Subcutaneous abdominal adipose tissue (tissue), 5 donors: Measurements from ENCODE around the gene AGL.
A peak's percentile ranks its signal among the peaks of the same experiment; 100 is the strongest.
"Not testable (repeated sequence)": the region's sequence is repeated elsewhere in the genome, so short reads cannot be mapped to it uniquely, and the experiment has no call there.

Experiments
- H3K27ac ChIP-seq: one replicate; pipeline ENCODE4 v1.7.0; 2013; ENCODE audit warnings: low read depth, mild to moderate bottlenecking, inconsistent platforms, low read length, moderate library complexity
- H3K27me3 ChIP-seq, 5 donors: one replicate each; pipeline ENCODE4 v1.7.0; 2013; ENCODE audit warnings: low read length in 5 of 5, inconsistent platforms in 1 of 5; ENCODE audit not compliant: control insufficient read depth in 5 of 5, insufficient read depth in 4 of 5
- H3K36me3 ChIP-seq, 5 donors: one replicate each; pipeline ENCODE4 v1.7.0; 2013; ENCODE audit warnings: low read length in 5 of 5; ENCODE audit not compliant: control insufficient read depth in 5 of 5, insufficient read depth in 5 of 5
- H3K4me1 ChIP-seq, 5 donors: one replicate each; pipeline ENCODE4 v1.7.0; 2013; ENCODE audit warnings: low read length in 5 of 5, mild to moderate bottlenecking in 3 of 5, moderate library complexity in 1 of 5; ENCODE audit not compliant: control insufficient read depth in 5 of 5, insufficient read depth in 5 of 5
- H3K4me3 ChIP-seq, 5 donors: one replicate each; pipeline ENCODE4 v1.7.0; 2013; ENCODE audit warnings: low read length in 5 of 5, low read depth in 1 of 5
- H3K9ac ChIP-seq, 5 donors: one replicate each; pipeline ENCODE4 v1.7.0; 2013; ENCODE audit warnings: low read length in 5 of 5, mild to moderate bottlenecking in 4 of 5, moderate library complexity in 3 of 5
- H3K9me3 ChIP-seq, 5 donors: one replicate each; pipeline ENCODE4 v1.7.0; 2013; ENCODE audit warnings: low read length in 5 of 5; ENCODE audit not compliant: control insufficient read depth in 5 of 5
- donor health status: healthy.
- donor health status: healthy.
- donor health status: healthy.
- donor health status: healthy.
- donor health status: healthy.

Gene AGL

DNA sequence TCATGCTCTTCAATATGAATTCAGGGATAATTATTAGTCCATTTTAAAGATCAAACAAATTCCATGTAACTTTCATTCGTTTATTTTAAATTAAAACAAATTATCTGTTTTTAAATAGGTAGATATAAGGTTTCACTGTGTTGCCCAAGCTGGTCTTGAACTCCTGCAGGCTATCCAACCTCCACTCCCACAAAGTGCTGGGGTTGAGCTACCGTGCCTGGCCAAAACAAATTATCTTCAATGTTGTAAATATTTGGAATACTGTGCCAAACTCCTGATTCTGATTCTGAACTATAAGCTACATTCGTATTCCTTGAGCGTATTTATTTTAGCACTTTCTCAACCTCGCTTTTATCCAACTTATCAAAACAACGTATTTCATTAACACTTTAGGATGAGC is 19.6 kb downstream of the AGL start:
- no peak overlapping the region for H3K9ac ChIP-seq
- H3K9me3 ChIP-seq = no peaks in the 10 kb centered on the region
- no peak overlapping the region for H3K27ac ChIP-seq
- peaks cover 0 to 19% (median 9%) of the 10 kb centered on the region in 5 donors for H3K36me3 ChIP-seq
- H3K4me3 ChIP-seq = no peak overlapping the region
- H3K27me3 ChIP-seq = no peaks in the 10 kb centered on the region
- no peaks in the 10 kb centered on the region for H3K4me1 ChIP-seq

DNA sequence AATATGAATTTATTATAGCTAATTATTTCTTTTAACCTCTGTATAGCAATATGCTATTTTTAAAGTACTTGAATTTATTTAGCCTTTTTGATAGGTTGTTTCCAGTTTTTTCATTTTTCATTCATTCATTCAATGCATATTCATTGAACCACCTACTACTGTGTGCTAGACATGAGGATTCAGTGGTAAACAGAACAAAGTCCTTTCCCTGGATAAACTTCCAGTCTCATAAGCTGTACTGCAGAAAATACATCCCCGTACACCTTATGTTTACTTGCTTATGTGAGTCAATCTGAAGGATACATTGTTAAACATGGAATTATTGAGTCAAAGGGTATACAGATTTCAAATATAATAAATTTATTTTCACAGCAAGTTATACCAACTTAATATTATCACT is 21.9 kb downstream of the AGL start:
- Histone ChIP-seq H3K9me3 (no peaks in the 10 kb centered on the region), H3K36me3 (peaks cover 4 to 29% (median 16%) of the 10 kb centered on the region in 5 donors), H3K27ac (no peak overlapping the region), H3K9ac (no peak overlapping the region), H3K27me3 (no peaks in the 10 kb centered on the region), H3K4me1 (no peaks in the 10 kb centered on the region), H3K4me3 (no peak overlapping the region)

DNA sequence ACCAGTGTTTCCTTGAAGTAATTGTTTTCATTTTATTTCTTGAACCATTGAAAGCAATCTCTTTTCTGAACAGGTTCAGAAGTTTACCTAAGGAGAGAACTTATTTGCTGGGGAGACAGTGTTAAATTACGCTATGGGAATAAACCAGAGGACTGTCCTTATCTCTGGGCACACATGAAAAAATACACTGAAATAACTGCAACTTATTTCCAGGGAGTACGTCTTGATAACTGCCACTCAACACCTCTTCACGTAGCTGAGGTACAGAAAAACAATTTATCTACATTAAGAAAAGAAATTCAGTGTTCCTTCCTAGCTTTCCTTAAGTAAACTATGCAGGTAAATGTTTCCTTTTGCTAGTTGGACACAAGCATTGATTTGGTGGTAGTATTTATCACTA is 27.4 kb downstream of the AGL start:
- Histone ChIP-seq H3K9ac (no peak overlapping the region), H3K27me3 (no peaks in the 10 kb centered on the region), H3K9me3 (no peaks in the 10 kb centered on the region), H3K4me1 (no peaks in the 10 kb centered on the region), H3K27ac (no peak overlapping the region), H3K36me3 (peaks cover 15 to 50% (median 38%) of the 10 kb centered on the region in 5 donors), H3K4me3 (no peak overlapping the region)

DNA sequence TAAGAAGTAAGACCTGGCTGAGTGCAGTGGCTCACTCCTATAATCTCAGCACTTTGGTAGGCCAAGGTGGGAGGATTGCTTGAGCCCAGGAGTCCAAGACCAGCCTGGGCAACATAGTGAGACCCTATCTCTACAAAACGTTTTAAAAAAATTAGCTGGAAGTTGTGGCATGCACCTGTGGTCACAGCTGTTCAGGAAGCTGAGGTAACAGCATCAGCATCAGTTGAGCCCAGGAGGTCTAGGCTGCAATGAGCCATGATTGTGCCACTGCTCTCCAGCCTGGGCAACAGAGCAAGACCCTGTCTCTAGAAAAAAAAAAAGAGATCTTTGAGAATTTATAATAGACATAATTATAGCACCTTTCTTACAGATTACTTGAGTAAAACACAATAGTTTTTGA is 36.0 kb downstream of the AGL start:
- no peak overlapping the region for H3K27ac ChIP-seq
- no peak overlapping the region for H3K4me3 ChIP-seq
- H3K36me3 ChIP-seq = peaks cover 33 to 71% (median 47%) of the 10 kb centered on the region in 5 donors
- no peak overlapping the region for H3K9ac ChIP-seq
- H3K4me1 ChIP-seq = no peaks in the 10 kb centered on the region
- no peaks in the 10 kb centered on the region for H3K27me3 ChIP-seq
- no peaks in the 10 kb centered on the region for H3K9me3 ChIP-seq

GRCh38 chr1:99886841-99887240 is 36.7 kb downstream of the AGL start:
- no peaks in the 10 kb centered on the region for H3K27me3 ChIP-seq
- H3K27ac ChIP-seq = no peak overlapping the region
- no peak overlapping the region for H3K9ac ChIP-seq
- H3K9me3 ChIP-seq = no peaks in the 10 kb centered on the region
- no peak overlapping the region for H3K4me3 ChIP-seq
- no peaks in the 10 kb centered on the region for H3K4me1 ChIP-seq
- peaks cover 36 to 73% (median 44%) of the 10 kb centered on the region in 5 donors for H3K36me3 ChIP-seq

- Histone ChIP-seq H3K36me3 (peaks cover 36 to 69% (median 40%) of the 10 kb centered on the region in 5 donors), H3K4me1 (no peaks in the 10 kb centered on the region), H3K9me3 (no peaks in the 10 kb centered on the region), H3K27me3 (no peaks in the 10 kb centered on the region), H3K27ac (no peak overlapping the region), H3K9ac (no peak overlapping the region), H3K4me3 (no peak overlapping the region)
Measured at GRCh38 chr1:99887890-99888289, 37.7 kb downstream of the AGL start.

GRCh38 chr1:99891997-99892396 is 41.8 kb downstream of the AGL start:
- Histone ChIP-seq H3K4me3 (no peak overlapping the region), H3K9ac (no peak overlapping the region), H3K27me3 (no peaks in the 10 kb centered on the region), H3K4me1 (no peaks in the 10 kb centered on the region), H3K27ac (no peak overlapping the region), H3K36me3 (peaks cover 29 to 68% (median 37%) of the 10 kb centered on the region in 5 donors), H3K9me3 (no peaks in the 10 kb centered on the region)

GRCh38 chr1:99903278-99903677 is 53.1 kb downstream of the AGL start:
- not testable (repeated sequence) for H3K4me1 ChIP-seq, H3K4me3 ChIP-seq, H3K9me3 ChIP-seq, H3K27me3 ChIP-seq, H3K9ac ChIP-seq, H3K27ac ChIP-seq
- H3K36me3 ChIP-seq = peaks cover 17 to 44% (median 29%) of the 10 kb centered on the region in 5 donors

DNA sequence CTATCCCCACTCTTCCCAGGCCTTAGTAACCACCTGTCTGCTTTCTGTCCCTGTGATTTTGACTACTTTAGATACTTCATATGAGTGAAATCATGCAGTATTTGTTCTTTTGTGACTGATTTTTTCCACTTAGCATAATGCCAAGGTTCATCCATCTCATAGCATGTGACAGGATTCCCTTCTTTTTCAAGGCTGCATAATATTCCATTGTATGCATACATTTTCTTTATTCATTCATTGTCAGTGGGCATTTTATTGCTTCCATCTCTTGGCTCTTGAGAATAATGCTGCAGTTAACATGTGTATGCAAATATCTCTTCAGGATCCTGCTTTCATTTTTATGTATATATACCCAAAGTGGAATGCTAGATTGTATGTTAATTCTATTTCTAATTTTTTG is 56.4 kb downstream of the AGL start:
- Histone ChIP-seq H3K27ac (no peak overlapping the region), H3K27me3 (no peaks in the 10 kb centered on the region), H3K36me3 (peaks cover 17 to 46% (median 33%) of the 10 kb centered on the region in 5 donors), H3K4me3 (no peak overlapping the region), H3K9me3 (peaks cover 0 to 5% (median 3%) of the 10 kb centered on the region in 5 donors), H3K4me1 (no peaks in the 10 kb centered on the region), H3K9ac (no peak overlapping the region)

DNA sequence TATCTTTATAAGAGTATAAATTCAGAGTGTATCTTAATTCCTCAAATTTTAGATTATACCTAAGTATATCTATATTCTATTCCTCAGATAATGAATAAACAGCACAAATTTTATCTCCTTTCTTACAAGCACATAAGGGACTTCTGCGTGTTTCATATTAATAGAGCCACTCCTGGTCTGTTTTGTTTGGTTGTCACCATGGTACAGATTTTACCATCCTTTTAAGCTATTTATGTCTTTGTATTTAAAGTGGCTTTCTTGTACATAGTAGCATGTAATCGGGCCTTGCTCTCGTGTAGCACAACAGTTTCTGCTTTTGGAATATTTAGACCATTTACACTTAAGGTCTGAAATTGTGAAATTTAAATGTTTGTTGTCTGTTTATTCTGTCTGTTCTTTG is 67.1 kb downstream of the AGL start:
- Histone ChIP-seq H3K4me1 (peaks cover 0 to 14% (median 12%) of the 10 kb centered on the region in 5 donors), H3K9me3 (no peaks in the 10 kb centered on the region), H3K4me3 (no peak overlapping the region), H3K36me3 (peaks cover 18 to 45% (median 35%) of the 10 kb centered on the region in 5 donors), H3K27me3 (no peaks in the 10 kb centered on the region), H3K27ac (no peak overlapping the region), H3K9ac (no peak overlapping the region)

DNA sequence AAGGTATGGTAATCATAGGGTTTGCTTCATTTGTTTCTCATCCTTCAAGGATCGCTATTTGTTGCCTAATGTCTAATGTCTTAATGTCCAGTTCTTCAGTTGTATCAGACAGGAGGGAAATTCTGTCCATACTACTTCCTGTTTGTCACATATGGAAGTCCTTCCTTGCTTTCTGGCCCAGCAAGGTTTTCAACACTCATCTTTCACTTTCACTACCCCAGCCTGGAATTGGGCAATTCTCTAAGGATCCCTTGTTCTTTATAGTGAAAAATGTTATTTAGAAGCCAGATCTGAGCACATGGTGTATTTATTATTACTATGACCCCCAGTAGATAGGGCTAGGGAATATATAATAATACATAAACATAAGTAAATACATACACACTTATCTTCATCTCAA is 69.1 kb downstream of the AGL start:
- Histone ChIP-seq H3K27ac (peak overlapping the region; percentile 6), H3K9me3 (no peaks in the 10 kb centered on the region), H3K4me1 (peaks cover 0 to 14% (median 12%) of the 10 kb centered on the region in 5 donors), H3K36me3 (peaks cover 9 to 29% (median 21%) of the 10 kb centered on the region in 5 donors), H3K27me3 (no peaks in the 10 kb centered on the region), H3K4me3 (peak overlapping the region in 2 of 5 donors; percentile 34 to 43), H3K9ac (no peak overlapping the region)
